Measurements from ENCODE around the gene HDDC3. TPM values are rescaled to one million over a fixed set of nuclear protein-coding genes. Genes with fewer than 3 reads are reported as not detected.

Gene HDDC3
- total RNA-seq, 1 experiment from 2014 or later, result 18.5 TPM

GRCh38 chr15:90981681-90982080 is 49.3 kb upstream of the HDDC3 start:
- H3K4me1 ChIP-seq (ENCODE audit: insufficient read depth, low read length), result no peaks in the 10 kb centered on the region
- intact Hi-C loops (cut with micrococcal nuclease), result no loop called here
- no peak overlapping the region for H3K4me3 ChIP-seq (ENCODE audit: low read length)
- ChIA-PET CTCF (no interaction called here), POLR2A (ENCODE audit: unreplicated experiment) (no interaction called here)
- H3K9ac ChIP-seq (ENCODE audit: low read length), result no peak overlapping the region
- H3K79me2 ChIP-seq (ENCODE audit: low read length), result peaks cover 41% of the 10 kb centered on the region
- no peak overlapping the region for H2AFZ ChIP-seq (ENCODE audit: low read length)
- TF ChIP-seq EZH2phosphoT487 (IDR thresholded peaks at IDR 0.05; ENCODE audit: borderline replicate concordance, low read length) (no peak), EZH2 (IDR thresholded peaks at IDR 0.05; ENCODE audit: low read length, unreplicated experiment) (no peak), CTCF (conservative IDR thresholded peaks at IDR 0.05; ENCODE audit: low read depth, low read length) (no peak)
- H3K27me3 ChIP-seq (ENCODE audit: low read length), result no peaks in the 10 kb centered on the region
- H3K9me2 ChIP-seq (replicated peaks; ENCODE audit: low read length), result no peaks in the 10 kb centered on the region
- H3K36me3 ChIP-seq (ENCODE audit: low read depth, low read length), result peaks cover 63% of the 10 kb centered on the region
- no peak overlapping the region for H3K27ac ChIP-seq (ENCODE audit: low read length)
- H3F3A ChIP-seq (ENCODE audit: low read length, unreplicated experiment), result no peaks in the 10 kb centered on the region
- H4K20me1 ChIP-seq (ENCODE audit: low read length), result no peaks in the 10 kb centered on the region
- no TSS peak for BruUV-seq (replicated peaks)
- no peak for ATAC-seq
- H3K9me3 ChIP-seq (ENCODE audit: low read length), result no peaks in the 10 kb centered on the region
- no peak overlapping the region for H3K4me2 ChIP-seq (ENCODE audit: low read length)
- DNase-seq, result no peak

DNA sequence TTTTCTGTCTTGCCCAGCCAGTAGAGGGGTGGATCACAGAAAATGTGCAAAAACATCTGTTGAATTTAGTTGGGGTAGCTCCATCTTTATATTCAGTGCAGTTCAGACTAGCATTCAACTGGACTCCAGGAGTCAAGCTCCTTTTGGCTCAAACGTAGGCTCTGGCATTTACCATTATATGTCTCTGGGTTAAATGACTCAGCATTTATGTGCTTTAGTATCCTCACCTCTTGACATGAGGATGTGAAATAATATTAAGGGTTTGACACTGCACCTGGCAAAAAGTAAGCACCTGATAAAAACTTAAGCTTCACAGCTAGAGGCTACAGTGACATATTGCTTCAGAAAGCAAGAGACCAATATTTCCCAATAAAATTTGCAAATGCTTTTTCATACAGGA is 47.2 kb upstream of the HDDC3 start:
- Histone ChIP-seq H3K36me3 (ENCODE audit: low read depth, low read length) (peaks cover 79% of the 10 kb centered on the region), H3K27ac (ENCODE audit: low read length) (peak overlapping the region; percentile 4; the same call in 1 of the 2 replicates), H3K9me2 (replicated peaks; ENCODE audit: low read length) (no peaks in the 10 kb centered on the region), H4K20me1 (ENCODE audit: low read length) (no peaks in the 10 kb centered on the region), H3K27me3 (ENCODE audit: low read length) (no peaks in the 10 kb centered on the region), H3K4me3 (ENCODE audit: low read length) (no peak overlapping the region), H3K4me1 (ENCODE audit: insufficient read depth, low read length) (no peaks in the 10 kb centered on the region), H3K9me3 (ENCODE audit: low read length) (no peaks in the 10 kb centered on the region), H3F3A (ENCODE audit: low read length, unreplicated experiment) (no peaks in the 10 kb centered on the region), H3K79me2 (ENCODE audit: low read length) (peaks cover 20% of the 10 kb centered on the region), H3K4me2 (ENCODE audit: low read length) (no peak overlapping the region), H2AFZ (ENCODE audit: low read length) (no peak overlapping the region), H3K9ac (ENCODE audit: low read length) (no peak overlapping the region)
- intact Hi-C loops (cut with micrococcal nuclease), result no loop called here
- DNase-seq, result no peak
- ChIA-PET POLR2A (ENCODE audit: unreplicated experiment) (no interaction called here), CTCF (no interaction called here)
- no peak for TF ChIP-seq CTCF (conservative IDR thresholded peaks at IDR 0.05; ENCODE audit: low read depth, low read length)
- TF ChIP-seq EZH2 (IDR thresholded peaks at IDR 0.05; ENCODE audit: low read length, unreplicated experiment), result no peak
- TF ChIP-seq EZH2phosphoT487 (IDR thresholded peaks at IDR 0.05; ENCODE audit: borderline replicate concordance, low read length), result no peak
- BruUV-seq (replicated peaks), result no TSS peak
- no peak for ATAC-seq

DNA sequence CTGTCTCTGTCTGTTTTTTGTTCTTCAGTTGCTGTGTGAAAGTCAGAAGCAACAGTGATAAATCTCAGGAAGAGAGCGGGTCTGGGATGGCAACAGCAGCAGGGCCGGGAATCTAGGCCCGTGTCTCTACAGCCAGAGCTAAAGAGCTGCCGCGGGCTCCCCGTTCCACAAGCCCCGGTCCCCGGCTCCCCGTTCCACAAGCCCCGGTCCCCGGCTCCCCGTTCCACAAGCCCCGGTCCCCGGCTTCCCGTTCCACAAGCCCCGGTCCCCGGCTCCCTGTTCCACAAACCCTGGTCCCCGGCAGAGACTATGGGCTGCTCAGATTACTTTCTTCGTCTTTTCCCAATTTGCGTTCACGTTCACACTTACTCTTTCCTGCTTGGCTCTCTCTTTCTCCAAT is 41.9 kb upstream of the HDDC3 start:
- ATAC-seq, result no peak
- no TSS peak for BruUV-seq (replicated peaks)
- POLR2A ChIA-PET (ENCODE audit: unreplicated experiment), result no interaction called here

More for the DNA sequence above, 41.9 kb upstream of the HDDC3 start:
- CTCF ChIA-PET, result no interaction called here
- H3K36me3 ChIP-seq (ENCODE audit: low read depth, low read length), result peaks cover 52% of the 10 kb centered on the region
- no peaks in the 10 kb centered on the region for H4K20me1 ChIP-seq (ENCODE audit: low read length)
- intact Hi-C loops (cut with micrococcal nuclease), result no loop called here
- no peaks in the 10 kb centered on the region for H3K9me3 ChIP-seq (ENCODE audit: low read length)
- TF ChIP-seq CTCF (conservative IDR thresholded peaks at IDR 0.05; ENCODE audit: low read depth, low read length) (no peak), EZH2 (IDR thresholded peaks at IDR 0.05; ENCODE audit: low read length, unreplicated experiment) (no peak), EZH2phosphoT487 (IDR thresholded peaks at IDR 0.05; ENCODE audit: borderline replicate concordance, low read length) (no peak)
- no peaks in the 10 kb centered on the region for H3K9me2 ChIP-seq (replicated peaks; ENCODE audit: low read length)
- H3K27me3 ChIP-seq (ENCODE audit: low read length), result no peaks in the 10 kb centered on the region
- H3K9ac ChIP-seq (ENCODE audit: low read length), result no peak overlapping the region
- H3K4me2 ChIP-seq (ENCODE audit: low read length), result no peak overlapping the region
- DNase-seq, result no peak
- no peak overlapping the region for H2AFZ ChIP-seq (ENCODE audit: low read length)
- no peaks in the 10 kb centered on the region for H3K79me2 ChIP-seq (ENCODE audit: low read length)
- H3K4me3 ChIP-seq (ENCODE audit: low read length), result no peak overlapping the region
- H3K4me1 ChIP-seq (ENCODE audit: insufficient read depth, low read length), result no peaks in the 10 kb centered on the region
- H3K27ac ChIP-seq (ENCODE audit: low read length), result no peak overlapping the region
- H3F3A ChIP-seq (ENCODE audit: low read length, unreplicated experiment), result no peaks in the 10 kb centered on the region
